Measurements from ENCODE around the gene NT5C1A. TPM values are rescaled to one million over a fixed set of nuclear protein-coding genes. Genes with fewer than 3 reads are reported as not detected.

NT5C1A gene
- total RNA-seq, 1 experiment from 2014 or later, result not detected

- DNase-seq (ENCODE audit: low spot score), result no peak
- H3K36me3 ChIP-seq (ENCODE audit: insufficient read depth, low read length, poor library complexity, severe bottlenecking), result no peaks in the 10 kb centered on the region
- peaks cover 54% of the 10 kb centered on the region for H3K27me3 ChIP-seq (replicated peaks; ENCODE audit: insufficient read depth, low read depth, low read length, poor library complexity)
- H3K9me3 ChIP-seq (ENCODE audit: low read depth, low read length, poor library complexity, severe bottlenecking), result no peaks in the 10 kb centered on the region
- H3K4me1 ChIP-seq (ENCODE audit: insufficient read depth, low read length, poor library complexity, severe bottlenecking), result no peaks in the 10 kb centered on the region
- no TSS peak for BruUV-seq (replicated peaks)
- intact Hi-C loops (cut with micrococcal nuclease; ENCODE audit: unreplicated experiment), result no loop called here
- H3K27ac ChIP-seq (ENCODE audit: low read depth, low read length, poor library complexity, severe bottlenecking), result no peak overlapping the region
- CTCF ChIA-PET, result no interaction called here
- H3K4me3 ChIP-seq (ENCODE audit: low read depth, low read length, poor library complexity, severe bottlenecking), result no peak overlapping the region
- POLR2A ChIA-PET (ENCODE audit: low non-redundant PET), result no interaction called here
- TF ChIP-seq EZH2 (IDR thresholded peaks at IDR 0.05; ENCODE audit: borderline replicate concordance, low read depth, low read length, poor library complexity, severe bottlenecking), result no peak
- TF ChIP-seq CTCF (conservative IDR thresholded peaks at IDR 0.05; ENCODE audit: low read depth, low read length), result no peak
Observed at GRCh38 chr1:39681999-39682398, 10.1 kb upstream of the NT5C1A start.

- peaks cover 51% of the 10 kb centered on the region for H3K27me3 ChIP-seq (replicated peaks; ENCODE audit: insufficient read depth, low read depth, low read length, poor library complexity)
- H3K27ac ChIP-seq (ENCODE audit: low read depth, low read length, poor library complexity, severe bottlenecking), result no peak overlapping the region
- no peaks in the 10 kb centered on the region for H3K36me3 ChIP-seq (ENCODE audit: insufficient read depth, low read length, poor library complexity, severe bottlenecking)
- TF ChIP-seq EZH2 (IDR thresholded peaks at IDR 0.05; ENCODE audit: borderline replicate concordance, low read depth, low read length, poor library complexity, severe bottlenecking) (no peak), CTCF (conservative IDR thresholded peaks at IDR 0.05; ENCODE audit: low read depth, low read length) (no peak)
- no peaks in the 10 kb centered on the region for H3K9me3 ChIP-seq (ENCODE audit: low read depth, low read length, poor library complexity, severe bottlenecking)
- no peak overlapping the region for H3K4me3 ChIP-seq (ENCODE audit: low read depth, low read length, poor library complexity, severe bottlenecking)
- no peaks in the 10 kb centered on the region for H3K4me1 ChIP-seq (ENCODE audit: insufficient read depth, low read length, poor library complexity, severe bottlenecking)
- no TSS peak for BruUV-seq (replicated peaks)
- ChIA-PET POLR2A (ENCODE audit: low non-redundant PET) (no interaction called here), CTCF (no interaction called here)
- no peak for DNase-seq (ENCODE audit: low spot score)
- intact Hi-C loops (cut with micrococcal nuclease; ENCODE audit: unreplicated experiment), result no loop called here
Observed at GRCh38 chr1:39681294-39681693, 9.4 kb upstream of the NT5C1A start.

GRCh38 chr1:39680751-39681150 is 8.8 kb upstream of the NT5C1A start:
- DNase-seq (ENCODE audit: low spot score), result no peak
- POLR2A ChIA-PET (ENCODE audit: low non-redundant PET), result no interaction called here
- Histone ChIP-seq H3K27me3 (replicated peaks; ENCODE audit: insufficient read depth, low read depth, low read length, poor library complexity) (peaks cover 51% of the 10 kb centered on the region), H3K9me3 (ENCODE audit: low read depth, low read length, poor library complexity, severe bottlenecking) (no peaks in the 10 kb centered on the region), H3K36me3 (ENCODE audit: insufficient read depth, low read length, poor library complexity, severe bottlenecking) (no peaks in the 10 kb centered on the region), H3K4me1 (ENCODE audit: insufficient read depth, low read length, poor library complexity, severe bottlenecking) (no peaks in the 10 kb centered on the region), H3K4me3 (ENCODE audit: low read depth, low read length, poor library complexity, severe bottlenecking) (no peak overlapping the region), H3K27ac (ENCODE audit: low read depth, low read length, poor library complexity, severe bottlenecking) (no peak overlapping the region)
- CTCF ChIA-PET, result no interaction called here
- no TSS peak for BruUV-seq (replicated peaks)
- no peak for TF ChIP-seq CTCF (conservative IDR thresholded peaks at IDR 0.05; ENCODE audit: low read depth, low read length)
- TF ChIP-seq EZH2 (IDR thresholded peaks at IDR 0.05; ENCODE audit: borderline replicate concordance, low read depth, low read length, poor library complexity, severe bottlenecking), result no peak
- intact Hi-C loops (cut with micrococcal nuclease; ENCODE audit: unreplicated experiment), result no loop called here

Data from A673 (cell line).